Measurements from ENCODE around the gene HSPA1A.
"Not testable (repeated sequence)": the region's sequence is repeated elsewhere in the genome, so short reads cannot be mapped to it uniquely, and the experiment has no call there.

The HSPA1A gene

GRCh38 chr6:31836474-31837368, 21.4 kb downstream of the HSPA1A start:
- DNase-seq, result peak in 1 of 2 donors; percentile 45

DNA sequence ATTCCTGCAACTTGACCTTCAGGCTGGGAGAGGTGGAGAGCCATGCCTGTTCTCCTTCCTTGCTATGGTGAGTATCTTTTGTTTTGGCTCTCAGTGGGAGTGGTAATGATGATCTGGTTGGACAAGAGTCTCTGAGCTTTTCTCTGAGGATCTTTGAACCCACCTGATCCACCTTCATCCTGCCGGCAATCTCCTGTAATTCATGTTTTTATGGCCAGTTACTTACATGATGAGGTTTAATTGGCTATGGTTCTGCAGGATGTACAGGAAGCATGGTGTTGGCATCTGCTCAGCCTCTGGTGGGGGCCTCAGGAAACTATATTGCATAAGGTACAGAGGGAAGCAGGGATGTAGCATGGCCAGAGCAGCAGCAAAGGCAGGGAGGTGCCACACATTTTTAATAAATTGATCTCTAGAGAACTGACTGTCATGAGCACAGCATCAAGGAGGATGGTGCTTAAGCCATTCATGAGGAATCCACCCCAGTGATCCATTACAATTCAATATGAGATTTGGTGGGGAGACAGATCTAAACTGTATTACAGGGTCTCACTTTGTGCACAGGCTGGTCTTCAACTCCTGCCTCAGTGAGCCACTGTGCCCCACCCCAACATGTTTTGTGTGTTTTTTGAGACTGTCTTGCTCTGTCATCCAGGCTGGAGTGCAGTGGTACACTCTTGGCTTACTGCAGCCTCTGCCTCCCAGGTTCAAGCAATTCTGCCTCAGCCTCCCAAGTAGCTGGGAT, 22.2 kb downstream of the HSPA1A start:
- DNase-seq, result no peak

GRCh38 chr6:31838114-31838553, 22.8 kb downstream of the HSPA1A start:
- not testable (repeated sequence) for DNase-seq

DNA sequence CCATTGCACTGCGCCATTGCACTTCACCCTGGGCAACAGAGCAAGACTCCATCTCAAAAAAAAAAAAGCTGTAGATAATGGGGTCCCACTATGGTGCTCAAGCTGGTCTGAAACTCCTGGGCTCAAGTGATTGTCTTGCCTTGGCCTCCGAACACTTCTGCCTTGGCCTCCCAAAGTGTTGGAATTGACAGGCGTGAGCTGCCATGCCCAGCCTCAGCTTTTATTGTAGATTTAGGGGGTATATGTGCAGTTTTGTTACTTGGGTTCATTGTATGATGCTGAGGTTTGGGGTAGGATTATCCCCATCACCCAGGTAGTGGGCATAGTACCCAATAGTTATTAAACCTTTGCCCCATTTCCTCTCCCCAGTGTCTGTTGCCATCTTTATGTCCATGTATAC, 23.6 kb downstream of the HSPA1A start:
- DNase-seq, result no peak

DNA sequence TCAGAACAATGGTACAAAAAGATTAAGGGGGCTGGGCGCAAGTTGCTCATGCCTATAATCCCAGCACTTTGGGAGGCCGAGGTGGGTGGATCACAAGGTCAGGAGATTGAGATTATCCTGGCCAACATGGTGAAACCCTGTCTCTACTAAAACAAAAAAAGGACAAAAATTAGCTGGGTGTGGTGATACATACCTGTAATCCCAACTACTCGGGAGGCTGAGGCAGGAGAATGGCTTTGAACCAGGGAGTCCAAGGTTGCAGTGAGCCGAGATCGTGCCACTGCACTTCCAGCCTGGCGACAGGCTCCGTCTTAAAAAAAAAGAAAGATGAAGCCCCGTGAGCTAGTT, 24.4 kb downstream of the HSPA1A start:
- not testable (repeated sequence) for DNase-seq

GRCh38 chr6:31842053-31842452, 26.7 kb downstream of the HSPA1A start:
- no peak for DNase-seq

DNA sequence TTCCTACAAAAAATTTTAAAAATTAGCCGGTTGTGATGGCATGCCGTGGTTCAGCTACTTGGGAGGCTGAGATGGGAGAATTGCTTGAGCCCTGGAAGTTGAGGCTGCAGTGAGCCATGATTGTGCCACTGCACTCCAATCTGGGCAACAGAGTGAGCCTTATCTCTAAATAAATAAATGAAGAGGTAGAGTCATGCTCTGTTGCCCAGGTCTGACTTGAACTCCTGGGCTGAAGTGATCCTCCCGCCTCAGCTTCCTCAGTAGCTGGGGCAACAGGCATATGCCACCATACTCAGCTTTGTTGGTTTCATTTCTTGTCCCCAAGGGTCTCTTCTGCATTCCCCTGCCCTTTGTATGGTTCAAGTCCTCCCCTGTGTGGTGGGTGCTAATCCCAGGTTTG, 29.2 kb downstream of the HSPA1A start:
- no peak for DNase-seq

GRCh38 chr6:31847276-31847978, 32.1 kb downstream of the HSPA1A start:
- no peak for DNase-seq

DNA sequence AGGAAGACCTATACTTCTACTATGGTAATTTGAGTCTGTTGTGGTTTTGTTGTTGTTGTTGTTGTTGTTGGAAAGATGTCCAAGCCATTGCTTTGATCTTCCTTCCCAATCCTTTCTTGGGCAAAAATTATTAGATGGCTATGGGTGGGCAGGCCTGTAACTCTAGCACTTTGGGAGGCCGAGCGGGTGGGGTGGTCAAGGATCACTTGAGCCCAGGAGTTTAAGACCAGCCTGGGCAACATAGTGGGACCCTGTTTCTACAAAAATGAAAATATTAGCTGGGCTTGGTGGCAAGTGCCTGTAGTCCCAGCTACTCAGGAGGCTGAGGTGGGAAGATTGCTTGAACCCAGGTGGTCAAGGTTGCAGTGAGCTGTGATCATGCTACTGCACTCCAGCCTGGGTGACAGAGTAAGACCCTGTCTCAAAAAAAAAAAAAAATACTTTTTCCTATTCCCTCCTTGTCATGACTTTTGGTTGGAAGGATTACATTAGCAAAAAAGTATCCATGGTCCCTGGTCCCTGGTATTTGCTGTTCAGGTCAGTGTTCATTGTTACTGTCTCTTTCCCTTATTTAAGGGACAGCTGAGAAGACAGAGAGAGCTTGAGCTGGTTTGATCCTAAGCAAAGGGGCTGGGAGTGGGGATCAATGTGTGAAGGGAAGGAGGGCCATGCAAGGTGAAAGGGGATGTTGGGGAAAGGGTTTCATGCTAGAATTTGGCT, 35.6 kb downstream of the HSPA1A start:
- DNase-seq, result no peak

DNA sequence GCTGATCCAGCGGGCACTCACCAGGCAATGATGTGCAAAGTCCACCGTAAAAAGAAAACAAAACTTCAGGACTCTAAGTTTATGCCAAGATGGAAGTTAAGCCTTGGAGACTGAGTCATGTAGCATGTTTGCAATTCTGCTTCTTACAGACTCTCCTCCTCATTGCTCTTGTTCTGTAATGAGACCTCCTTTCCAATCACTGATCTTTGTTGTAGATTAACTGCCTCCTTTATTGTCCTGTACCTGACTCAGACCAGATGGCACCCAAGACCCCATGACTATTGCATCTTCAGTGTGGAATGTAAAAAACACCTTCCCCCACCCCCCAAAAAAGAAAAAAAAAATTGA, 36.1 kb downstream of the HSPA1A start:
- DNase-seq, result no peak

- not testable (repeated sequence) for DNase-seq
These were observed 36.8 kb downstream of the HSPA1A start for GRCh38 chr6:31851980-31852718.

DNA sequence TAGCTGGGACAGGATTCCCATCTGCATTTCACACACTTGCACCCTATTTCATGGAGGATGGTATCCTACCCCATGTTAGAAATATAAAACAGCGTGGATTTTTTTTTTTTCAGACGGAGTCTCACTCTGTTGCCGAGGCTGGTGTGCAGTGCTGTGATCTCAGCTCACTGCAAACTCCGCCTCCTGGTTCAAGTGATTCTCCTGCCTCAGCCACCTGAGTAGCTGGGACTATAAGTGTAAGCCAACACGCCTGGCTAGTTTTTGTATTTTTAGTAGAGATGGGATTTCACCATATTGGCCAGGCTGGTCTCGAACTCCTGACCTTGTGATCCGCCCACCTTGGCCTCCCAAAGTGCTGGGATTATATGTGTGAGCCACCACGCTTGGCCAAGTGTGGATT, 42.4 kb downstream of the HSPA1A start:
- DNase-seq, result not testable (repeated sequence)

DNA sequence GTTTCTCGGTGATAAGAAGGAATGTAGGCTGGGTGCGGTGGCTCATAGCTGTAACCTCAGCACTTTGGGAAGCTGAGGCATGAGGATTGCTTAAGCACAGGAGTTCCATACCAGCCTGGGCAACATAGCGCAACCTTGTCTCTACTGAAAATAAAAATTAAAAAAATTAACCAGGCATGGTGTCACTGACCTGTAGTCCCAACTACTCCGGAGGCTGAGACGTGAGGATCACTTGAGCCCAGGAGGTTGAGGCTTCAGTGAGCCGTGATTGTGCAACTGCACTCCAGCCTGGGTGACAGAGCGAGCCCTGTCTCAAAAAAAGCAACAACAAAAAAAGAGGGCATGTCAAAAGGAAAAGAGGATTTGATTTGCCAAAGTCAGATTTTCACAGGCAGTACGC, 43.4 kb downstream of the HSPA1A start:
- DNase-seq, result no peak

- no peak for DNase-seq
These were observed 44.6 kb downstream of the HSPA1A start for GRCh38 chr6:31859923-31860322.

DNA sequence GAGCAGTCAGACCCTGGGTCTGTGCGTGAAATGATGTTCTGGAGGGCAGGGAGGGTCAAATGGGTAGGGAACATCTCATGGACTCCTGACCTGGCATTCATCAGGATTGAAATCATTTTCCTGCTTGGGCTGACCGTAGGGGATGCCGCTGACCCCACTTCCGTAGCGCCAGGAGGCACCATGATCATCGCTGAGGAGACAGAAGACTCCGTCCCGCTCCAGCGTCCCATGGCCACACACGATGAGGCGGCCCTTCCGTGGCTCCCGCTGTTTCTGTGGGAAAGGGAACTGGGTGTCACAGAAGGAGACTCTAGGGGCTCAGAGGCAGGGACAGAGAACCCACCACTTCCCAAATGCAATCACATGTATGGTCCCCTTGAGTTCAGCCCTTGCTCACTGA, 45.0 kb downstream of the HSPA1A start:
- DNase-seq, result no peak

- no peak for DNase-seq
These were observed 45.8 kb downstream of the HSPA1A start for GRCh38 chr6:31861150-31861549.

DNA sequence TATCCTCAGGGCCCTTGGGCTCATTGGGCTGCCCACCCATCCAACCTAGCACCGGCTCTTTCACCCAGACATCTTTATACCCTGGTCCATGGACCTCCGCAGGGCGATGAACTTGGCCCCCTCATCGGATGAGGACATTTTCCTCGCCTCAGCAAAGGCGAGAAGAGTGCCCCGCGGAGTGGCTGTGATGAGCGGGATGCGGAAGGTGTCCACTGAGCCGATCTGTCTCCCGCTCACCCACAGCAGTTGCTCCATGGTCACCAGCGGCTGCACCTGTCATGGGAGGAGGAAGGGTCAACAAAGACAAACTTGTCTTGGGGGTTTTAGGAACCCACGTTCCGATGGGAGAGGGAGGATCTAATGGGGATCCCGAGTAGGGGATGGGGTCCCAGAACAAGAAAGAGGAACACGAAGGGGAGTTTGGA, 46.6 kb downstream of the HSPA1A start:
- no peak for DNase-seq

DNA sequence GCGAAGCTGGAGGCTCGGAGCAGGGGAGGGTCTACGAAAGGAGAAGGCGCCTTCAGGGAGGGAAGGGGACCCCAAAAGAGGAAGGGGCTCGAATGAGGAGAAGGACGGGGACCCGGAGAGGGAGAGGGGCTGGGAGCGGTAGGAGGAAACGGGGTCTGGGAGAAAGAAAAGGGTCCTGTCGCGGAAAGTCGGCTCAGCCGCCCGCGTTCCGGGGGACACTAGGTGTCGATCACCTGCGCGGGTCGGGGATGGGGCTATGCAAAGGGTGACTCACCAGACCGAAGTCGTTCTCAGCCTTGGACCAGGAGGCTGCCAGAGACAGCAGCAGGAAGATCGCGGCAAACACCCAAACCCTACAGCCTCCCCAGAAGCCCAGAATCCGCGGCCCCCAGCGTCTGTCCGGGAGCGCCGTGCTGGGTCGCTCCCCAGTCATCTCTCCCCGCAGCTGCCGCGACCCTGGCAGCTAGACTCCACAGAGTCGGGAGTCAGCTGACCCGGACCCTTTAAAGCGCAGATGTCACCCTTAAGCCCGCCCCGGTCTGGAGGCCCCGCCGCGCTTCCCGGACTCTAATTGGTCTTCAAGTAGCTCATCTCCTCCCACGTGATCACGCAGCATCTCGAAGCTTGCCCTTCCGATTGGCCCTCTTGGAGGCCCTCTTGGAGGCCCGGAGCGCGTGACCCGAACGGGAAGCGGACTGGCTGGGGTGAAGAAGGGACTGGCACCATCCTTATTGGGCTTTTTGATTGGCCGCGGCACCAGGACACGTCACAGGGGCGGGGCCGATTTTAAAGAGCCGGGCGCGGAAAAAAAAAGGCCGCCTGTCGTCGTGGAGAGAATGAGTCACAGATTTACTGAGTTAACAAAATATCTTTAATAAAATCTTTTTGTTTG, 47.2 kb downstream of the HSPA1A start, which contains the start of gene NEU1:
NEU1 (minus strand) TSS at position 478 of the 892 bp plus-strand sequence; CDS start at position 433, 45 bp downstream.
- peak; percentile 100 for DNase-seq

- DNase-seq, result not testable (repeated sequence)
These were observed 48.8 kb downstream of the HSPA1A start for GRCh38 chr6:31864123-31864562.

DNA sequence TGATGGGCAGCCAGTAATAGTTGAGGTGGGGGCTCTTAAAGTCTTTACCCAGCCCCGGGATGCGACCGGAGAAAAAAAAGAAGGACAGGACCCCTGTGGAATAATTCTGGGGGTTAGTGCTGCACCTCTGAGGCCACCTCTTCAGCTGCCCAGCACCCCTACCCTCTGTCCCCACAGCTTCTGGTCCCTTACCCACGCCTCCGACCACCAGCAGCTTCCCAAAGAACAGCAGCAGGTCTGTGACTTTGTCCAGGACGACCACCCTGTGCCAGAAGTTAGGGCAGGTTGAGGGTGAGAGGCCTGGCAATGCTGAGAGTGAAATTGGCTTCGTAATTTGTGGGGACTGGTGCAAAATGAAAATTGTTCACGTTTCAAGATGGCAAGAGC, 49.5 kb downstream of the HSPA1A start:
- DNase-seq, result no peak

All from CD4-positive, alpha-beta T cell treated with Interferon alpha-2 for 1 hour (primary cell).